ENCODE measurements around the gene IL15RA. TPM values are rescaled to one million over a fixed set of nuclear protein-coding genes. Genes with fewer than 3 reads are reported as not detected.

The IL15RA gene
- total RNA-seq, 4 donors from 2014 or later, result 13.1 to 17.6 (median 15.6) TPM

- peak; percentile 6 to 34 for DNase-seq
- intact Hi-C loops (cut with DNase I; ENCODE audit: low total_unique reads) (loop anchor here (1.0 to 5.0 kb wide), 3 partner anchors 32 to 164 kb away; partner anchors contain the start of genes ANKRD16 and GDI2), in situ Hi-C loops (cut with MboI; ENCODE audit: low sequenced_read_pairs in 4 of 4) (no loop called here)
- Histone ChIP-seq H3K36me3 (no peaks in the 10 kb centered on the region), H3K9me3 (no peaks in the 10 kb centered on the region), H3K4me1 (peaks cover 7 to 26% of the 10 kb centered on the region in 2 donors), H3K4me3 (peak overlapping the region; percentile 84 to 96 (median 87)), H3K27ac (peak overlapping the region; percentile 91 to 97 (median 93)), H3K27me3 (no peaks in the 10 kb centered on the region)
- ATAC-seq, result peak; percentile 53 to 67
- TF ChIP-seq, protein P1, sequence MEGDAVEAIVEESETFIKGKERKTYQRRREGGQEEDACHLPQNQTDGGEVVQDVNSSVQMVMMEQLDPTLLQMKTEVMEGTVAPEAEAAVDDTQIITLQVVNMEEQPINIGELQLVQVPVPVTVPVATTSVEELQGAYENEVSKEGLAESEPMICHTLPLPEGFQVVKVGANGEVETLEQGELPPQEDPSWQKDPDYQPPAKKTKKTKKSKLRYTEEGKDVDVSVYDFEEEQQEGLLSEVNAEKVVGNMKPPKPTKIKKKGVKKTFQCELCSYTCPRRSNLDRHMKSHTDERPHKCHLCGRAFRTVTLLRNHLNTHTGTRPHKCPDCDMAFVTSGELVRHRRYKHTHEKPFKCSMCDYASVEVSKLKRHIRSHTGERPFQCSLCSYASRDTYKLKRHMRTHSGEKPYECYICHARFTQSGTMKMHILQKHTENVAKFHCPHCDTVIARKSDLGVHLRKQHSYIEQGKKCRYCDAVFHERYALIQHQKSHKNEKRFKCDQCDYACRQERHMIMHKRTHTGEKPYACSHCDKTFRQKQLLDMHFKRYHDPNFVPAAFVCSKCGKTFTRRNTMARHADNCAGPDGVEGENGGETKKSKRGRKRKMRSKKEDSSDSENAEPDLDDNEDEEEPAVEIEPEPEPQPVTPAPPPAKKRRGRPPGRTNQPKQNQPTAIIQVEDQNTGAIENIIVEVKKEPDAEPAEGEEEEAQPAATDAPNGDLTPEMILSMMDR (IDR thresholded peaks at IDR 0.05 in 4 of 5, conservative IDR thresholded peaks at IDR 0.05 in 1 of 5), result peak in 1 of 5 experiments; percentile 10
- no peak for TF ChIP-seq POLR2A (IDR thresholded peaks at IDR 0.05)
Measured at GRCh38 chr10:5976512-5977470, 552 bp downstream of the IL15RA start.

DNA sequence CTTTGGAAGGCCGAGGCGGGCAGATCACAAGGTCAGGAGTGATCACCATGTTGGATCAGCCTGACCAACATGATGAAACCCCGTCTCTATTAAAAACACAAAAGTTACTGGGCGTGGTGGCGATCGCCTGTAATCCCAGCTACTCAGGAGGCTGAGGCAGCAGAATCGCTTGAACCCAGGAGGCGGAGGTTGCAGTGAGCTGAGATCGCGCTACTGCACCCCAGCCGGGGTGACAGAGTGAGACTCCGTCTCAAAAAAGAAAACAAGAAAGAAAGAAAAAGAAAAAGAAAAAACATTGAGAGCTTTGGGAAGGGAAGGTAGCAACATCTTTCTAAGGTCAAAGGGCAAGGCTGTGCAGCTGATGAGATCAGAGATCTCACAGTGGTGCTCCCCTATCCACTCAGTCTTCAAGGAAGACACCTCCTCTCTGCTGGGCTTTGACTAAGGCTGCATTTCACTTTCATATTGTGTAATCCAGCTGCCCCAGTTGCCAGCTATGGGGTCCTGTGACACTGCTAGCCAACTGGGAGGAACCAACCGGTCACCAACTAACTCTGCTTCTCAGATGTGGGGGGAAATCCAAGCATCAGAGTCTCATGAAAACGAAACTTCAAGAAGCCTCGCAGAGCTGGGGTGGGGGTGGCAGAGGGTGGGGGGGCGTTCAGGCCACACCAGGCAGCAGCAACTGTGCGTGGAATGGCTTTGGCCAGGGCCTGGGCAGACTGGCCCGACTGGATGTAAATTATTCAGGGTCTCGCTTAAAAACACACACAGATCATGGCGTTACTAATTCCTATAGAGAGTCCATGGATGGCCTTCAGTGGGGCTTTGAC is 1.5 kb downstream of the IL15RA start:
- H3K4me1 ChIP-seq, result peaks cover 7 to 33% of the 10 kb centered on the region in 2 donors
- DNase-seq, result peak; percentile 32 to 68
- no peaks in the 10 kb centered on the region for H3K27me3 ChIP-seq
- H3K4me3 ChIP-seq, result peak overlapping the region; percentile 84 to 96 (median 87)
- TF ChIP-seq POLR2A (IDR thresholded peaks at IDR 0.05), result peak; percentile 7 to 14
- TF ChIP-seq, protein P1 (IDR thresholded peaks at IDR 0.05 in 4 of 5, conservative IDR thresholded peaks at IDR 0.05 in 1 of 5), result no peak
- in situ Hi-C loops (cut with MboI; ENCODE audit: low sequenced_read_pairs in 4 of 4), result no loop called here
- intact Hi-C loops (cut with DNase I; ENCODE audit: low total_unique reads), result loop anchor here (2.0 to 5.0 kb wide), 2 partner anchors 31 to 164 kb away; partner anchors contain the start of gene GDI2
- peak; percentile 31 to 47 for ATAC-seq
- no peaks in the 10 kb centered on the region for H3K36me3 ChIP-seq
- no peaks in the 10 kb centered on the region for H3K9me3 ChIP-seq
- H3K27ac ChIP-seq, result peak overlapping the region; percentile 91 to 97 (median 93)

GRCh38 chr10:5973069-5973468 is 4.3 kb downstream of the IL15RA start:
- Histone ChIP-seq H3K27me3 (no peaks in the 10 kb centered on the region), H3K36me3 (no peaks in the 10 kb centered on the region), H3K4me1 (peaks cover under 1 to 29% of the 10 kb centered on the region in 2 donors), H3K27ac (no peak overlapping the region), H3K4me3 (no peak overlapping the region), H3K9me3 (no peaks in the 10 kb centered on the region)
- intact Hi-C loops (cut with DNase I; ENCODE audit: low total_unique reads) (no loop called here), in situ Hi-C loops (cut with MboI; ENCODE audit: low sequenced_read_pairs in 4 of 4) (no loop called here)
- DNase-seq (no peak), ATAC-seq (no peak)
- TF ChIP-seq, protein P1 (IDR thresholded peaks at IDR 0.05 in 4 of 5, conservative IDR thresholded peaks at IDR 0.05 in 1 of 5), result no peak
- no peak for TF ChIP-seq POLR2A (IDR thresholded peaks at IDR 0.05)

DNA sequence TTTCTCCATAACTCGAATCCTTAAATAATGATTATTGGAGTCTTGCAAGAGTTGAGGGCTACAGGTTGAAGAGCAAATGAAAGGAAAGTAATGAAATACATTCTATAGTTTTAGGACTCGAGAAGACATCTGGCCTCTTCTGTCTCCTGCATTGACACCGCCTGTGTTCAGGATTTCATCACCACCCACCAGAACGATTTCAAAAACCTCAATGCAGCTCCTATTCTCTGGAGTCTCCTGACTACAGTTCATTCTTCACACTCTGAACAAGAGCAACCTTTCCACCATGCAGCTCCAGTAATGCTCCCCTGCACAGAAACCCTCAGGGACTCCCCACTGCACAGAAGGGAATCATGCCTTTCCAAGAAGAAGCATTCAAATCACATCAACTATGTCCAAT is 5.5 kb downstream of the IL15RA start:
- intact Hi-C loops (cut with DNase I; ENCODE audit: low total_unique reads) (no loop called here), in situ Hi-C loops (cut with MboI; ENCODE audit: low sequenced_read_pairs in 4 of 4) (no loop called here)
- H3K36me3 ChIP-seq, result no peaks in the 10 kb centered on the region
- peaks cover 0 to 29% of the 10 kb centered on the region in 2 donors for H3K4me1 ChIP-seq
- no peaks in the 10 kb centered on the region for H3K27me3 ChIP-seq
- no peak overlapping the region for H3K4me3 ChIP-seq
- TF ChIP-seq, protein P1 (IDR thresholded peaks at IDR 0.05 in 4 of 5, conservative IDR thresholded peaks at IDR 0.05 in 1 of 5), result no peak
- no peak for TF ChIP-seq POLR2A (IDR thresholded peaks at IDR 0.05)
- peak overlapping the region; percentile 64 to 70 (median 68) for H3K27ac ChIP-seq
- no peaks in the 10 kb centered on the region for H3K9me3 ChIP-seq
- DNase-seq (peak in 1 of 2 donors; percentile 27), ATAC-seq (peak; percentile 34 to 44)
